Measurements from ENCODE around the gene DDHD1. TPM values are rescaled to one million over a fixed set of nuclear protein-coding genes. Genes with fewer than 3 reads are reported as not detected.
A peak's percentile ranks its signal among the peaks of the same experiment; 100 is the strongest.

Gene DDHD1
- total RNA-seq, 1 donor from 2014 or later = 17.9 TPM

GRCh38 chr14:53001787-53002378 lies 151.2 kb downstream of the DDHD1 start:
- H3K9me3 Mint-ChIP-seq = no peaks in the 10 kb centered on the region
- H3K36me3 Mint-ChIP-seq (ENCODE audit: low read depth) = no peaks in the 10 kb centered on the region
- no peak for TF ChIP-seq CTCF (conservative IDR thresholded peaks at IDR 0.05)
- peak overlapping the region; percentile 32 for H3K27ac Mint-ChIP-seq (ENCODE audit: unreplicated experiment)
- no peaks in the 10 kb centered on the region for H3K27me3 Mint-ChIP-seq (ENCODE audit: low read depth)
- H3K4me1 Mint-ChIP-seq = peaks cover 13% of the 10 kb centered on the region
- no peak for DNase-seq (ENCODE audit: low read depth, low spot score)
- H3K4me3 Mint-ChIP-seq = no peak overlapping the region

- H3K27ac Mint-ChIP-seq (ENCODE audit: unreplicated experiment) = no peak overlapping the region
- H3K4me3 Mint-ChIP-seq = no peak overlapping the region
- H3K9me3 Mint-ChIP-seq = no peaks in the 10 kb centered on the region
- H3K27me3 Mint-ChIP-seq (ENCODE audit: low read depth) = no peaks in the 10 kb centered on the region
- H3K4me1 Mint-ChIP-seq = peaks cover 13% of the 10 kb centered on the region
- TF ChIP-seq CTCF (conservative IDR thresholded peaks at IDR 0.05) = no peak
- no peak for DNase-seq (ENCODE audit: low read depth, low spot score)
- no peaks in the 10 kb centered on the region for H3K36me3 Mint-ChIP-seq (ENCODE audit: low read depth)
These were observed 154.6 kb downstream of the DDHD1 start for GRCh38 chr14:52998376-52999015.

GRCh38 chr14:52996493-52996892 lies 156.6 kb downstream of the DDHD1 start:
- Mint-ChIP-seq H3K36me3 (ENCODE audit: low read depth) (no peaks in the 10 kb centered on the region), H3K27me3 (ENCODE audit: low read depth) (no peaks in the 10 kb centered on the region), H3K27ac (ENCODE audit: unreplicated experiment) (no peak overlapping the region), H3K4me3 (no peak overlapping the region), H3K9me3 (no peaks in the 10 kb centered on the region), H3K4me1 (no peaks in the 10 kb centered on the region)
- TF ChIP-seq CTCF (conservative IDR thresholded peaks at IDR 0.05) = no peak
- no peak for DNase-seq (ENCODE audit: low read depth, low spot score)

GRCh38 chr14:52995998-52996397 lies 157.1 kb downstream of the DDHD1 start:
- H3K27ac Mint-ChIP-seq (ENCODE audit: unreplicated experiment) = no peak overlapping the region

GRCh38 chr14:52992236-52992870 lies 160.8 kb downstream of the DDHD1 start:
- Mint-ChIP-seq H3K4me1 (no peaks in the 10 kb centered on the region), H3K4me3 (no peak overlapping the region), H3K27ac (ENCODE audit: unreplicated experiment) (no peak overlapping the region), H3K36me3 (ENCODE audit: low read depth) (no peaks in the 10 kb centered on the region), H3K9me3 (no peaks in the 10 kb centered on the region), H3K27me3 (ENCODE audit: low read depth) (no peaks in the 10 kb centered on the region)
- no peak for DNase-seq (ENCODE audit: low read depth, low spot score)
- no peak for TF ChIP-seq CTCF (conservative IDR thresholded peaks at IDR 0.05)

More at GRCh38 chr14:52995998-52996397, 157.1 kb downstream of the DDHD1 start:
- Mint-ChIP-seq H3K36me3 (ENCODE audit: low read depth) (no peaks in the 10 kb centered on the region), H3K4me3 (no peak overlapping the region), H3K4me1 (no peaks in the 10 kb centered on the region), H3K27me3 (ENCODE audit: low read depth) (no peaks in the 10 kb centered on the region), H3K9me3 (no peaks in the 10 kb centered on the region)
- TF ChIP-seq CTCF (conservative IDR thresholded peaks at IDR 0.05) = no peak
- no peak for DNase-seq (ENCODE audit: low read depth, low spot score)

All from neural crest cell (in vitro differentiated cells).